Liver (tissue), 9 donors: ENCODE results near the gene KCNQ5. TPM values are rescaled to one million over a fixed set of nuclear protein-coding genes. Genes with fewer than 3 reads are reported as not detected.

Source experiments
- DNase-seq: peaks from one replicate; pipeline ENCODE4 v3.0.0-alpha.2; 2017; ENCODE audit warnings: low spot score
- H3K27ac ChIP-seq, 2 donors: one replicate each; pipeline ENCODE4 v1.7.0; 2013; ENCODE audit warnings: inconsistent platforms in 2 of 2, low read length in 2 of 2, control low read depth in 1 of 2, low read depth in 1 of 2, mild to moderate bottlenecking in 1 of 2
- H3K27me3 ChIP-seq, 4 donors: one replicate each; pipeline versions ENCODE4 v1.6.1 to v1.7.0; 2013; ENCODE audit warnings: low read length in 3 of 4, inconsistent platforms in 1 of 4, mild to moderate bottlenecking in 1 of 4, moderate library complexity in 1 of 4; ENCODE audit not compliant: control insufficient read depth in 4 of 4, insufficient read depth in 4 of 4
- H3K36me3 ChIP-seq, 4 donors: one replicate each; pipeline versions ENCODE4 v1.6.1 to v1.7.0; 2013; ENCODE audit warnings: low read length in 3 of 4, mild to moderate bottlenecking in 3 of 4, low read depth in 1 of 4, moderate library complexity in 1 of 4; ENCODE audit not compliant: control insufficient read depth in 4 of 4, insufficient read depth in 3 of 4
- H3K4me1 ChIP-seq, 4 donors: one replicate each; pipeline versions ENCODE4 v1.6.1 to v1.7.0; 2013; ENCODE audit warnings: low read length in 3 of 4, mild to moderate bottlenecking in 3 of 4, moderate library complexity in 1 of 4; ENCODE audit not compliant: control insufficient read depth in 4 of 4, insufficient read depth in 4 of 4
- H3K4me3 ChIP-seq, 3 donors: one replicate each; pipeline versions ENCODE4 v1.6.1 to v1.7.0; 2013; ENCODE audit warnings: low read length in 3 of 3, control low read depth in 1 of 3, low read depth in 1 of 3, mild to moderate bottlenecking in 1 of 3
- H3K9ac ChIP-seq, 2 donors: one replicate each; pipeline ENCODE4 v1.7.0; 2013; ENCODE audit warnings: low read length in 2 of 2, mild to moderate bottlenecking in 2 of 2, moderate library complexity in 2 of 2, control low read depth in 1 of 2, low read depth in 1 of 2
- H3K9me3 ChIP-seq, 4 donors: one replicate each; pipeline versions ENCODE4 v1.6.1 to v1.7.0; 2013; ENCODE audit warnings: low read length in 3 of 4; ENCODE audit not compliant: control insufficient read depth in 4 of 4
- CTCF ChIP-seq: fragments of 150-350 bp; IDR thresholded peaks from 2 replicates; pipeline ENCODE4 v1.5.1; 2017; ENCODE audit warnings: improper control_type of control experiment, low read depth, low read length; ENCODE audit not compliant: missing input control
- EGR1 ChIP-seq, 2 donors: IDR thresholded peaks; 2 replicates each; pipeline ENCODE4 v1.6.1; 2016 to 2018; ENCODE audit warnings: antibody characterized with exemption in 2 of 2, low read depth in 2 of 2
- FOXA2 ChIP-seq: IDR thresholded peaks from 2 replicates; pipeline ENCODE4 v1.6.1; 2016; ENCODE audit warnings: antibody characterized with exemption
- GABPA ChIP-seq, 2 donors: IDR thresholded peaks in 1 of 2; conservative IDR thresholded peaks in 1 of 2; 2 replicates each; pipeline ENCODE4 v1.6.1; 2016; ENCODE audit warnings: antibody characterized with exemption in 2 of 2, mild to moderate bottlenecking in 1 of 2, moderate library complexity in 1 of 2
- JUND ChIP-seq, 2 donors: IDR thresholded peaks; 2 replicates each; pipeline ENCODE4 v1.6.1; 2016; ENCODE audit warnings: antibody characterized with exemption in 2 of 2
- NR2F2 ChIP-seq: IDR thresholded peaks from 2 replicates; pipeline ENCODE4 v1.6.1; 2016; ENCODE audit warnings: antibody characterized with exemption
- RXRA ChIP-seq, 2 donors: IDR thresholded peaks; 2 replicates each; pipeline ENCODE4 v1.6.1; 2017 to 2018; ENCODE audit warnings: antibody characterized with exemption in 2 of 2, mild to moderate bottlenecking in 1 of 2
- SP1 ChIP-seq: IDR thresholded peaks from 2 replicates; pipeline ENCODE4 v1.6.1; 2018; ENCODE audit warnings: antibody characterized with exemption, mild to moderate bottlenecking
- TAF1 ChIP-seq: conservative IDR thresholded peaks from 2 replicates; pipeline ENCODE4 v1.6.1; 2016; ENCODE audit warnings: antibody characterized with exemption, mild to moderate bottlenecking
- WGBS: extraction: QIAGEN DNeasy Blood & Tissue Kit; methylation state at CpG from one replicate; pipeline ENCODE4 v1.1.7; 2013; 5-methylcytosine and 5-hydroxymethylcytosine counted together
- polyA plus RNA-seq, 2 donors: library from polyadenylated mRNA; stranded (reverse) in 1 of 2; unstranded in 1 of 2; fragments of 200-250 nt in 1 of 2; fragments of >200 nt in 1 of 2; fragmentation: Nextera tagmentation in 1 of 2; extraction: Ambion mirVana in 1 of 2; gene quantifications; one replicate each; pipeline versions ENCODE4 v1.2.1 to v1.2.3, GENCODE V29; 2013 to 2015
- total RNA-seq, 2 donors: library from RNA; depleted of rRNA; stranded (reverse); fragments of >200 nt; gene quantifications; one replicate each; pipeline ENCODE4 v1.2.3, GENCODE V29; 2014
- TF ChIP-seq, protein P1 (sequence below): IDR thresholded peaks from 2 replicates; pipeline ENCODE4 v1.6.1; 2016; ENCODE audit warnings: antibody characterized with exemption, mild to moderate bottlenecking
- TF ChIP-seq, protein P2 (sequence below): IDR thresholded peaks from 2 replicates; pipeline ENCODE4 v1.6.1; 2016; ENCODE audit warnings: antibody characterized with exemption
- TF ChIP-seq, protein P3 (sequence below): IDR thresholded peaks from 2 replicates; pipeline ENCODE4 v1.6.1; 2016; ENCODE audit warnings: antibody characterized with exemption
- donor health status: healthy.
- donor health status: healthy.
- donor health status: healthy.
- donor health status: healthy.
- donor health status: healthy.

Gene KCNQ5
- total and polyA plus RNA-seq, 4 donors = 0.02 to 1.1 (median 0.15) TPM

DNA sequence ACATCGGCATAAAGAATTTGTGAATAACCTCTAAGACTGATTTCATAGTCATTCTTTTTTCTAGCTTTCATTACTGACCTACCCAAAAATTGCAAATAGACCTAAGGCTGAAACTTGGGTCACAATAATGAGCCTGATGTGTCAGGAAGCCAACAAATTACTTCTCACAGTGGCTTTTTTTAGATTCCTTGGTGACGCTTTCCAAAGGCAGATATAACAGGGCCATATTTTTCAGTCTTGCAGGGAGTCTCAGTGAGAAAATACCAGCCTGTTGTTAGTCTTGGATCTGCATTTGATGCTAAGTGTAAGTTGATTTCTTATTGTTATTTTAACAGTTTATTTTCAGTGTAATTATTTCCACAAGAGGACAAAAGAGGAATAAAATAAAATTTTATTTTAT, 423.7 kb downstream of the KCNQ5 start:
- no peak overlapping the region for H3K9ac ChIP-seq
- H3K27ac ChIP-seq = no peak overlapping the region
- no peak overlapping the region for H3K4me3 ChIP-seq
- H3K4me1 ChIP-seq = no peaks in the 10 kb centered on the region
- TF ChIP-seq GABPA (IDR thresholded peaks at IDR 0.05 in 1 of 2, conservative IDR thresholded peaks at IDR 0.05 in 1 of 2) = no peak
- H3K9me3 ChIP-seq = no peaks in the 10 kb centered on the region
- no peaks in the 10 kb centered on the region for H3K36me3 ChIP-seq
- H3K27me3 ChIP-seq = no peaks in the 10 kb centered on the region
- 80% methylated on average over 2 of the region's 2 CpGs for WGBS
- DNase-seq = no peak

GRCh38 chr6:73047801-73048200, 425.9 kb downstream of the KCNQ5 start:
- Histone ChIP-seq H3K9ac (no peak overlapping the region), H3K36me3 (no peaks in the 10 kb centered on the region), H3K27me3 (no peaks in the 10 kb centered on the region), H3K4me1 (no peaks in the 10 kb centered on the region), H3K27ac (no peak overlapping the region), H3K9me3 (no peaks in the 10 kb centered on the region), H3K4me3 (no peak overlapping the region)
- DNase-seq = no peak
- no peak for TF ChIP-seq JUND (IDR thresholded peaks at IDR 0.05)
- no peak for TF ChIP-seq CTCF
- TF ChIP-seq, protein P1, sequence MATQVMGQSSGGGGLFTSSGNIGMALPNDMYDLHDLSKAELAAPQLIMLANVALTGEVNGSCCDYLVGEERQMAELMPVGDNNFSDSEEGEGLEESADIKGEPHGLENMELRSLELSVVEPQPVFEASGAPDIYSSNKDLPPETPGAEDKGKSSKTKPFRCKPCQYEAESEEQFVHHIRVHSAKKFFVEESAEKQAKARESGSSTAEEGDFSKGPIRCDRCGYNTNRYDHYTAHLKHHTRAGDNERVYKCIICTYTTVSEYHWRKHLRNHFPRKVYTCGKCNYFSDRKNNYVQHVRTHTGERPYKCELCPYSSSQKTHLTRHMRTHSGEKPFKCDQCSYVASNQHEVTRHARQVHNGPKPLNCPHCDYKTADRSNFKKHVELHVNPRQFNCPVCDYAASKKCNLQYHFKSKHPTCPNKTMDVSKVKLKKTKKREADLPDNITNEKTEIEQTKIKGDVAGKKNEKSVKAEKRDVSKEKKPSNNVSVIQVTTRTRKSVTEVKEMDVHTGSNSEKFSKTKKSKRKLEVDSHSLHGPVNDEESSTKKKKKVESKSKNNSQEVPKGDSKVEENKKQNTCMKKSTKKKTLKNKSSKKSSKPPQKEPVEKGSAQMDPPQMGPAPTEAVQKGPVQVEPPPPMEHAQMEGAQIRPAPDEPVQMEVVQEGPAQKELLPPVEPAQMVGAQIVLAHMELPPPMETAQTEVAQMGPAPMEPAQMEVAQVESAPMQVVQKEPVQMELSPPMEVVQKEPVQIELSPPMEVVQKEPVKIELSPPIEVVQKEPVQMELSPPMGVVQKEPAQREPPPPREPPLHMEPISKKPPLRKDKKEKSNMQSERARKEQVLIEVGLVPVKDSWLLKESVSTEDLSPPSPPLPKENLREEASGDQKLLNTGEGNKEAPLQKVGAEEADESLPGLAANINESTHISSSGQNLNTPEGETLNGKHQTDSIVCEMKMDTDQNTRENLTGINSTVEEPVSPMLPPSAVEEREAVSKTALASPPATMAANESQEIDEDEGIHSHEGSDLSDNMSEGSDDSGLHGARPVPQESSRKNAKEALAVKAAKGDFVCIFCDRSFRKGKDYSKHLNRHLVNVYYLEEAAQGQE = no peak
- no peak for TF ChIP-seq RXRA (IDR thresholded peaks at IDR 0.05)
- TF ChIP-seq, protein P2, sequence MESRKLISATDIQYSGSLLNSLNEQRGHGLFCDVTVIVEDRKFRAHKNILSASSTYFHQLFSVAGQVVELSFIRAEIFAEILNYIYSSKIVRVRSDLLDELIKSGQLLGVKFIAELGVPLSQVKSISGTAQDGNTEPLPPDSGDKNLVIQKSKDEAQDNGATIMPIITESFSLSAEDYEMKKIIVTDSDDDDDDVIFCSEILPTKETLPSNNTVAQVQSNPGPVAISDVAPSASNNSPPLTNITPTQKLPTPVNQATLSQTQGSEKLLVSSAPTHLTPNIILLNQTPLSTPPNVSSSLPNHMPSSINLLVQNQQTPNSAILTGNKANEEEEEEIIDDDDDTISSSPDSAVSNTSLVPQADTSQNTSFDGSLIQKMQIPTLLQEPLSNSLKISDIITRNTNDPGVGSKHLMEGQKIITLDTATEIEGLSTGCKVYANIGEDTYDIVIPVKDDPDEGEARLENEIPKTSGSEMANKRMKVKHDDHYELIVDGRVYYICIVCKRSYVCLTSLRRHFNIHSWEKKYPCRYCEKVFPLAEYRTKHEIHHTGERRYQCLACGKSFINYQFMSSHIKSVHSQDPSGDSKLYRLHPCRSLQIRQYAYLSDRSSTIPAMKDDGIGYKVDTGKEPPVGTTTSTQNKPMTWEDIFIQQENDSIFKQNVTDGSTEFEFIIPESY = no peak
- TF ChIP-seq EGR1 (IDR thresholded peaks at IDR 0.05; ENCODE audit: low read depth in 2 of 2) = no peak
- no peak for TF ChIP-seq SP1
- TF ChIP-seq GABPA (IDR thresholded peaks at IDR 0.05 in 1 of 2, conservative IDR thresholded peaks at IDR 0.05 in 1 of 2) = no peak
- TF ChIP-seq NR2F2 = no peak
- no peak for TF ChIP-seq FOXA2
- TF ChIP-seq, protein P3, sequence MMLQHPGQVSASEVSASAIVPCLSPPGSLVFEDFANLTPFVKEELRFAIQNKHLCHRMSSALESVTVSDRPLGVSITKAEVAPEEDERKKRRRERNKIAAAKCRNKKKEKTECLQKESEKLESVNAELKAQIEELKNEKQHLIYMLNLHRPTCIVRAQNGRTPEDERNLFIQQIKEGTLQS = no peak
- no peak for TF ChIP-seq TAF1
- 14% methylated on average over 2 of the region's 2 CpGs for WGBS
